Ureter (tissue), 1 donor: ENCODE results near the gene UNC13C. TPM values are rescaled to one million over a fixed set of nuclear protein-coding genes. Genes with fewer than 3 reads are reported as not detected.

Source experiments
- DNase-seq: peaks from one replicate; pipeline ENCODE4 v3.0.0-alpha.2; 2020; ENCODE audit warnings: low spot score
- total RNA-seq: library from RNA; stranded (reverse); gene quantifications from one replicate; pipeline ENCODE4 v1.2.4, GENCODE V29; 2023
- donor health status: DM: yes; HTN: yes; CAD: no.

Gene UNC13C
- total RNA-seq, 1 donor from 2014 or later, result 4.1 TPM

DNA sequence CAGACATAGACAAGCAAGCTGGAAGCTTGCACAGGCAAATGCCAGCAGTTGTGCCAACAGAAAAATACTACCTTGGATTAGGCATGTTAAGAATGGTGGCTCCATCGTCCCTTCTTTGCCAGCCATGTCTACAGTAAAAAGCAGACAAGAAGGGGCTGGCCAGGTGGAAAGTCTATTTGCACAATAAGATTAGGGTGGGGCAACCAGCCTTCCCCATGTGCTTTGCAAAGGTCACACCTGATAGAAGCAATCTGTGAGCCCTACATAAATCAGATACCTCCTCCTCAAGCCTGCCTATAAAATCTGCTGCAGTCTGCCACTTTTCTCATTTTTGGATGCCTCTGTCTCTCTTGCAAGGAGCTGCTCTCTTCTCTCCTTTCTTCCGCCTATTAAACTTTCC lies 662.6 kb downstream of the UNC13C start:
- DNase-seq, result no peak

DNA sequence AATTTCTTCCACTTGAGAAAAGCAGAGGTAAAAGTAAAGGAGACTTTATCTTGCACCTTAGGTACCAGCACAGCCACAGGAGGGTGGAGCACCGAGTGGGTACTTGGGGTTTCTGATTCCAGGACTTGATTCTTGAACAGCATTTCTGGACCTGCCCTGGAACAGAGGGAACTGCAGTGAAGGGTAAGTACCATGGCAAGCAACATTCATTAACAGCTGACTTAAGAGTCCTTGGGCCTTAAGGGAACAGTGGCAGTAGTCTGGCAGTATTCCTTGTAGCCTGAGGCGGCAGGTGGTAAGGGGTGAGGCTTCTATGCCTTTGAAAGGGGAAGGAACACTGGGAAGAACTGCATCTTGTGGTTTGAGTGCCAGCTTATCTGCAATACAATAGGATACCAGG lies 666.6 kb downstream of the UNC13C start:
- no peak for DNase-seq

DNA sequence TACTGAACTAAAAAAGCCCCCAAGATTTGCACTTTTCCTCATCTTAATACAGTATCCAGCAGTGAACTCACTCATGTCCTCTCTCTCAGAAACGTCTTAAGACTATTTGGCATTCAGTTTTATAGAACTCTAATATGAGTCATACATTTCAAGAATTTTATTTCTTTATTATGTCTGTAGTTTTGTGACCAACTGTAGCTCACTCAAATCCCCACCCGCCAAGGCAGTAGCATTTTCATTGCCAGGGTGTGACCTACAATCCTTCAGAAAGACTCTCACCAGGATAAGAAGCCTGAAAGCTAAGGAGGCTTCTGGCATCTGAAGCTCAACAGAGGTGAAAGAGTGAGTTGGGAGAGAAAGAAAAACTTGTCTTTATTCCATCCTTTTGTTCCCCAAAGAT lies 681.4 kb downstream of the UNC13C start:
- DNase-seq, result no peak

DNA sequence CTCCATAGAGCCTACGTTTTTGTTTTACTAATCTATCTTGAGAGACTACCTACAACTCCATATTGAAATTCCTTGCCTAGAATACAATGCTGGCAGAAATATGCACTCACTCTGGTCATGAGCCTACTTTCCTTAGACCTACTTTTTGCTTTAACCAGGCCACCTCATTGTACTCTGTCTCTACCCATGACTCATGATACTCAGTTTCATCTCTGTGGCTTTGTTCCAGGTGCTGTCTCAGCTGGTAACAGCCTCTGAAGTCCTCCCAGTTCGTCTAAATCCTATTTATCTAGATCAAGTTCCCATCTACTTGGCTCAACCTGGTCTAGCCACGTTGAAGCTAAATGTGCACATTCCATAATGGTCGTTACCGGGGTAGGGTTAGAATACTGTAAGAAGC lies 682.1 kb downstream of the UNC13C start:
- DNase-seq, result no peak

DNA sequence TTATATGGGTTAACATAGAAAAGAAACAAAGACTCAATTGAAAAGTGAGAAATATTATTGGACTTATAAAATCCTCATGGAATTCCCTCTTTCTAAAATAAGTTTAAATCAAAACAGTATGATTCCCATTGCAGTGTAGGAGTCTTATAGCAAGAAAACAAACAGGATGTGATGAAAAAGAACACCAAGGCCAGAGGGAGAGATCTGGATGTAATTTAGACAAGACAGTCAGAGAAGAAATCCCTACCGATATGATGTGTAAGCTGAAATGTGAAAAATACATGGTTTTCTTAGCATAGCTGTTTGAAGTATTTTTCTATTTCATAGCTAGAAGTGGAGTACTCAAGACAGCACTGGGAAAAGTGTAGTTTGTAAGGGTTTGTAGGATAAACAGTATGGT lies 697.0 kb downstream of the UNC13C start:
- DNase-seq, result no peak

DNA sequence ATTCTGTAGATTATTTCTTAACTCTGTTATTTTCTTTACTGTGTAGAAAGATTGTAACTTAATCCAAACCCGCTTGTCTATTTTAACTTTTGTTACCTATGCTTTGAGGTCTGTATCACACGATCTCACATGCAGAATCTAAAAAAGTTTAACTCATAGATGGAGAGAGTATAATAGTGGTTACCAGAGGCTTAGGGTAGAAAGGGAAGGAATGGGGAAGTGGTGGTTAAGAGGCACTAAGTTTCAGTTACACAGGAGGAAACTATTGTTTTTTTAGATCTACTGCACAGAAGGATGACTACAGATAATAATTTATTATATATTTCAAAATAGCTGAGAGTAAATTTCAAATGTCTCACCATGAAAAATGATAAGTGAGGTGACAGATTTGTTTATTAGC lies 703.3 kb downstream of the UNC13C start:
- DNase-seq, result no peak

Other genes with a start within 250 kb of the UNC13C start
- gene WDR72, start 218.8 kb upstream of the UNC13C start, total RNA-seq, result 1.1 TPM